Progenitor cell of endocrine pancreas (in vitro differentiated cells): ENCODE results near the gene MTHFD1L. TPM values are rescaled to one million over a fixed set of nuclear protein-coding genes. Genes with fewer than 3 reads are reported as not detected.
A peak's percentile ranks its signal among the peaks of the same experiment; 100 is the strongest.

Source experiments
- DNase-seq: peaks from one replicate; pipeline ENCODE4 v3.0.0; 2021; ENCODE audit warnings: low spot score; ENCODE audit not compliant: unreplicated experiment
- H3K27ac Mint-ChIP-seq: 2 replicates; pipeline ENCODE4 v1.8.0; 2021; ENCODE audit warnings: mild to moderate bottlenecking, moderate library complexity, mixed read lengths
- H3K27me3 Mint-ChIP-seq: 2 replicates; pipeline ENCODE4 v1.8.0; 2021; ENCODE audit warnings: mixed read lengths
- H3K36me3 Mint-ChIP-seq: 2 replicates; pipeline ENCODE4 v1.8.0; 2022; ENCODE audit warnings: mixed read lengths; ENCODE audit not compliant: insufficient read depth
- H3K4me1 Mint-ChIP-seq: 2 replicates; pipeline ENCODE4 v1.8.0; 2021; ENCODE audit warnings: low read depth, mixed read lengths
- H3K4me3 Mint-ChIP-seq: 2 replicates; pipeline ENCODE4 v1.8.0; 2021; ENCODE audit warnings: low read depth, mild to moderate bottlenecking, moderate library complexity, mixed read lengths
- H3K9me3 Mint-ChIP-seq: 2 replicates; pipeline ENCODE4 v1.8.0; 2021; ENCODE audit warnings: low read depth, mixed read lengths
- CTCF ChIP-seq: fragments of 200-600 bp; sonication (generic); IDR thresholded peaks from one replicate; pipeline ENCODE4 v1.5.0; 2021; ENCODE audit warnings: antibody characterized with exemption, mild to moderate bottlenecking; ENCODE audit not compliant: unreplicated experiment
- total RNA-seq: library from RNA; stranded (reverse); gene quantifications from 2 replicates; pipeline ENCODE4 v1.2.1, GENCODE V29; 2021

Gene MTHFD1L
- total RNA-seq, 1 donor from 2014 or later = 37.4 TPM

GRCh38 chr6:150831577-150831976 lies 33.9 kb upstream of the MTHFD1L start:
- Mint-ChIP-seq H3K4me1 (no peaks in the 10 kb centered on the region), H3K9me3 (no peaks in the 10 kb centered on the region), H3K36me3 (peaks cover 28% of the 10 kb centered on the region), H3K27ac (no peak overlapping the region), H3K27me3 (no peaks in the 10 kb centered on the region), H3K4me3 (no peak overlapping the region)
- no peak for TF ChIP-seq CTCF
- no peak for DNase-seq

- Mint-ChIP-seq H3K27me3 (no peaks in the 10 kb centered on the region), H3K27ac (peak overlapping the region; percentile 37), H3K36me3 (peaks cover 24% of the 10 kb centered on the region), H3K4me1 (peaks cover 9% of the 10 kb centered on the region), H3K4me3 (no peak overlapping the region), H3K9me3 (no peaks in the 10 kb centered on the region)
- DNase-seq = no peak
- TF ChIP-seq CTCF = no peak
These were observed 29.9 kb upstream of the MTHFD1L start for GRCh38 chr6:150835620-150836019.

GRCh38 chr6:150840185-150840584 lies 25.3 kb upstream of the MTHFD1L start:
- Mint-ChIP-seq H3K36me3 (peaks cover 19% of the 10 kb centered on the region), H3K27ac (no peak overlapping the region), H3K4me3 (no peak overlapping the region), H3K27me3 (no peaks in the 10 kb centered on the region), H3K9me3 (no peaks in the 10 kb centered on the region), H3K4me1 (peaks cover 9% of the 10 kb centered on the region)
- no peak for DNase-seq
- no peak for TF ChIP-seq CTCF

GRCh38 chr6:150841189-150841588 lies 24.3 kb upstream of the MTHFD1L start:
- no peaks in the 10 kb centered on the region for H3K9me3 Mint-ChIP-seq
- H3K4me3 Mint-ChIP-seq = no peak overlapping the region
- peaks cover 19% of the 10 kb centered on the region for H3K36me3 Mint-ChIP-seq
- H3K4me1 Mint-ChIP-seq = peaks cover 9% of the 10 kb centered on the region
- DNase-seq = no peak
- H3K27me3 Mint-ChIP-seq = no peaks in the 10 kb centered on the region
- H3K27ac Mint-ChIP-seq = no peak overlapping the region
- no peak for TF ChIP-seq CTCF

GRCh38 chr6:150841697-150842096 lies 23.8 kb upstream of the MTHFD1L start:
- Mint-ChIP-seq H3K27ac (no peak overlapping the region), H3K27me3 (no peaks in the 10 kb centered on the region), H3K4me3 (no peak overlapping the region), H3K36me3 (peaks cover 19% of the 10 kb centered on the region), H3K9me3 (no peaks in the 10 kb centered on the region), H3K4me1 (peaks cover 9% of the 10 kb centered on the region)
- DNase-seq = no peak
- no peak for TF ChIP-seq CTCF

GRCh38 chr6:150844371-150844770 lies 21.1 kb upstream of the MTHFD1L start:
- no peaks in the 10 kb centered on the region for H3K9me3 Mint-ChIP-seq
- H3K4me1 Mint-ChIP-seq = peaks cover 9% of the 10 kb centered on the region
- DNase-seq = no peak
- no peak overlapping the region for H3K4me3 Mint-ChIP-seq
- no peaks in the 10 kb centered on the region for H3K27me3 Mint-ChIP-seq
- peaks cover 15% of the 10 kb centered on the region for H3K36me3 Mint-ChIP-seq
- TF ChIP-seq CTCF = no peak
- H3K27ac Mint-ChIP-seq = no peak overlapping the region
